GM12878 (cell line): ENCODE data around the gene EXO1. TPM values are rescaled to one million over a fixed set of nuclear protein-coding genes. Genes with fewer than 3 reads are reported as not detected.

ENCODE experiments used
- ATAC-seq: fragments of 200-7000 bp; cut with Tn5 transposase; 3 replicates; pipeline ENCODE4 v1.9.1; 2020; ENCODE audit warnings: mild to moderate bottlenecking, moderate library complexity
- BruUV-seq: library from RNA; stranded (reverse); fragments of 400-500 nt; replicated peaks from 2 replicates; lab custom pipeline; 2021; lab: Mats Ljungman, UMichigan
- CTCF ChIA-PET: fragments of 300-600 bp; sonication (Branson Sonifier 250); formaldehyde crosslinking; extraction: SDS; loops from one replicate; lab custom pipeline; 2021; ENCODE audit warnings: inconsistent platforms; lab: Yijun Ruan, JAX
- POLR2A ChIA-PET: fragments of 350-600 bp; formaldehyde crosslinking; extraction: SDS; loops from one replicate; lab custom pipeline; 2021; ENCODE audit warnings: inconsistent platforms; lab: Charles Lee
- RAD21 ChIA-PET: fragments of 300-600 bp; sonication (Branson Sonifier 250); formaldehyde crosslinking; loops from one replicate; lab custom pipeline; 2023; ENCODE audit warnings: antibody characterized with exemption; ENCODE audit not compliant: unreplicated experiment; lab: Charles Lee
- SMC1A ChIA-PET: fragments of 300-600 bp; sonication (Branson Sonifier 250); formaldehyde crosslinking; loops from one replicate; lab custom pipeline; 2023; ENCODE audit not compliant: unreplicated experiment, uncharacterized antibody; lab: Charles Lee
- DNase-seq: peaks from one replicate; pipeline ENCODE4 v3.0.0-alpha.2; 2011; ENCODE audit warnings: low read depth, low spot score
- FAIRE-seq: peaks from 3 replicates; lab custom pipeline; 2011; peaks lifted over from hg19 to GRCh38; lab: Jason Lieb, UNC
- H2AFZ ChIP-seq: 2 replicates; pipeline ENCODE4 v1.6.0; 2011; ENCODE audit warnings: low read depth, low read length, control low read depth; ENCODE audit not compliant: control insufficient read depth
- H3K27ac ChIP-seq: 2 replicates; pipeline ENCODE4 v1.5.1; 2011; ENCODE audit warnings: control low read depth; ENCODE audit not compliant: control insufficient read depth, insufficient read depth
- H3K27me3 ChIP-seq, 2 experiments: replicated peaks in 1 of 2; 2 replicates each; pipeline versions ENCODE4 v1.6.0 to v1.6.1; 2011; ENCODE audit warnings: low read length in 1 of 2; ENCODE audit not compliant: control insufficient read depth in 2 of 2, insufficient read depth in 2 of 2
- H3K36me3 ChIP-seq, 2 experiments: 2 replicates each; pipeline ENCODE4 v1.5.1; 2011; ENCODE audit warnings: low read length in 1 of 2; ENCODE audit not compliant: control insufficient read depth in 2 of 2, insufficient read depth in 2 of 2
- H3K4me1 ChIP-seq: 2 replicates; pipeline ENCODE4 v1.6.1; 2011; ENCODE audit warnings: mild to moderate bottlenecking, low read length, moderate library complexity, mixed read lengths; ENCODE audit not compliant: control insufficient read depth, insufficient read depth
- H3K4me2 ChIP-seq: 2 replicates; pipeline ENCODE4 v1.6.0; 2011; ENCODE audit warnings: control low read depth; ENCODE audit not compliant: control insufficient read depth, insufficient read depth
- H3K4me3 ChIP-seq: fragments of 200-600 bp; sonication (generic); 2 replicates; pipeline ENCODE4 v1.5.1; 2016
- H3K79me2 ChIP-seq: 2 replicates; pipeline ENCODE4 v1.6.0; 2011; ENCODE audit warnings: low read length; ENCODE audit not compliant: control insufficient read depth, insufficient read depth
- H3K9ac ChIP-seq: 2 replicates; pipeline ENCODE4 v1.8.0; 2011; ENCODE audit warnings: low read length, control low read depth, mixed read lengths; ENCODE audit not compliant: control insufficient read depth, insufficient read depth
- H3K9me3 ChIP-seq: replicated peaks from 3 replicates; pipeline ENCODE4 v1.5.1; 2011; ENCODE audit warnings: mild to moderate bottlenecking, low read length; ENCODE audit not compliant: control insufficient read depth, insufficient read depth
- H4K20me1 ChIP-seq: 2 replicates; pipeline ENCODE4 v1.6.0; 2011; ENCODE audit not compliant: control insufficient read depth, insufficient read depth
- CBX3 ChIP-seq: fragments of 200-600 bp; sonication (generic); IDR thresholded peaks from 2 replicates; pipeline ENCODE4 v1.6.1; 2016; ENCODE audit warnings: low read depth, borderline replicate concordance
- CREM ChIP-seq: IDR thresholded peaks from 2 replicates; pipeline ENCODE4 v1.6.1; 2014; ENCODE audit warnings: antibody characterized with exemption, low read depth
- FOXK2 ChIP-seq: fragments of 450-650 bp; IDR thresholded peaks from 2 replicates; pipeline ENCODE4 v1.6.1; 2017; ENCODE audit warnings: mild to moderate bottlenecking, moderate library complexity
- HDGF ChIP-seq: fragments of 450-650 bp; IDR thresholded peaks from 2 replicates; pipeline ENCODE4 v1.6.1; 2016; ENCODE audit warnings: antibody characterized with exemption
- MEF2B ChIP-seq: fragments of 450-650 bp; IDR thresholded peaks from 2 replicates; pipeline ENCODE4 v1.6.1; 2018; ENCODE audit warnings: mild to moderate bottlenecking, moderate library complexity; ENCODE audit not compliant: partially characterized antibody, poor library complexity, severe bottlenecking
- MTA2 ChIP-seq: fragments of 450-650 bp; IDR thresholded peaks from 2 replicates; pipeline ENCODE4 v1.6.1; 2016; ENCODE audit warnings: low read depth, mild to moderate bottlenecking, moderate library complexity
- PAX8 ChIP-seq: fragments of 450-650 bp; IDR thresholded peaks from 2 replicates; pipeline ENCODE4 v1.6.1; 2017; ENCODE audit warnings: mild to moderate bottlenecking, moderate library complexity
- SP1 ChIP-seq: IDR thresholded peaks from one replicate; pipeline ENCODE4 v1.6.1; 2011; ENCODE audit warnings: low read depth, low read length
- SREBF1 ChIP-seq: IDR thresholded peaks from 2 replicates; pipeline ENCODE4 v1.6.1; 2012; ENCODE audit warnings: mild to moderate bottlenecking, low read length
- SREBF2 ChIP-seq: IDR thresholded peaks from 2 replicates; pipeline ENCODE4 v1.6.1; 2012; ENCODE audit warnings: mild to moderate bottlenecking, low read length
- TCF7 ChIP-seq: IDR thresholded peaks from 2 replicates; pipeline ENCODE4 v1.6.1; 2014; ENCODE audit warnings: antibody characterized with exemption, borderline replicate concordance
- WGBS: methylation state at CpG from one replicate; pipeline ENCODE4 v1.1.6; 2016; ENCODE audit warnings: low lambda C conversion rate; ENCODE audit not compliant: insufficient replicate concordance, insufficient coverage; ENCODE audit errors: missing lambda C conversion rate; 5-methylcytosine and 5-hydroxymethylcytosine counted together
- in situ Hi-C: fragments of 300-500 bp; cut with MboI; formaldehyde crosslinking; loops from 9 replicates; pipeline ENCODE4 v1.14.3; 2018; ENCODE audit warnings: mixed read lengths
- intact Hi-C: fragments of 100-400 bp; cut with micrococcal nuclease; formaldehyde crosslinking; loops from one replicate; pipeline ENCODE4 v1.14.2; 2022; ENCODE audit not compliant: unreplicated experiment
- polyA plus RNA-seq, 11 experiments: library from polyadenylated mRNA; depleted of rRNA in 4 of 11; unstranded in 6 of 11; stranded (reverse) in 5 of 11; fragments of >200 nt; fragmentation: Nextera tagmentation in 4 of 11; fragmentation: Illumina TruSeq in 1 of 11; extraction: Ambion mirVana in 4 of 11; extraction: Trizol in 1 of 11; gene quantifications; 1 replicate in 1 of 11; 2 replicates in 10 of 11; pipeline versions ENCODE4 v1.2.1 to v1.2.3, GENCODE V29; 2011 to 2016; ENCODE audit warnings: inconsistent platforms in 2 of 11, missing spikeins in 2 of 11, low read depth in 1 of 11
- total RNA-seq, 4 experiments: library from RNA; depleted of rRNA in 3 of 4; stranded (reverse); fragments of >200 nt in 3 of 4; fragmentation: Illumina TruSeq in 1 of 4; extraction: Trizol in 1 of 4; gene quantifications; 2 replicates each; pipeline versions ENCODE4 v1.2.1 to v1.2.3, GENCODE V29; 2013 to 2021
- TF ChIP-seq, protein P1 (sequence below): IDR thresholded peaks from 2 replicates; pipeline ENCODE4 v1.6.1; 2011; ENCODE audit warnings: borderline replicate concordance, low read depth, mild to moderate bottlenecking, moderate library complexity, mixed read lengths, low read length; ENCODE audit not compliant: insufficient read depth; ENCODE audit errors: extremely low read length

EXO1 gene
- total and polyA plus RNA-seq, 10 of the 15 experiments (the other 5 are each of a cell fraction or from before 2014, with no cell fraction given): 8.7 to 43.4 (median 30.6) TPM

- POLR2A ChIA-PET: interaction anchor here (1.9 kb wide), 1 partner anchor 9 kb away, joined by 4 read pairs; the partner anchor contains the start of gene EXO1
- ATAC-seq (peak; percentile 95), DNase-seq (no peak), FAIRE-seq (no peak)
- in situ Hi-C loops (no loop called here), intact Hi-C loops (no loop called here)
- BruUV-seq: no TSS peak
- CTCF ChIA-PET: interaction anchor here (1.2 to 1.4 kb wide), 2 partner anchors 37 to 40 kb away, joined by 3 to 4 read pairs; no protein-coding TSS in a partner anchor
- Histone ChIP-seq H3K9me3 (no peaks in the 10 kb centered on the region), H3K4me2 (peak overlapping the region; percentile 72; the same call in 1 of the 2 replicates), H2AFZ (no peak overlapping the region; the same call in none of the 2 replicates), H3K36me3 (peaks cover 3 to 16% of the 10 kb centered on the region in 2 experiments), H3K4me3 (no peak overlapping the region), H3K9ac (no peak overlapping the region), H3K4me1 (no peaks in the 10 kb centered on the region), H3K27ac (peak overlapping the region; percentile 25; the same call in 1 of the 2 replicates), H4K20me1 (no peaks in the 10 kb centered on the region), H3K79me2 (no peaks in the 10 kb centered on the region; the same call in 1 of the 2 replicates), H3K27me3 (no peaks in the 10 kb centered on the region)
- RAD21 ChIA-PET: no interaction called here
- SMC1A ChIA-PET: interaction anchor here (0.6 to 1.3 kb wide), 3 partner anchors 9 to 246 kb away, joined by 3 read pairs; no protein-coding TSS in a partner anchor
- 45% methylated on average over 6 of the region's 6 CpGs for WGBS
- TF ChIP-seq MTA2 (no peak), TCF7 (no peak), FOXK2 (no peak), SREBF2 (no peak), SREBF1 (no peak), HDGF (no peak), MEF2B (no peak), SP1 (no peak), CBX3 (no peak), CREM (no peak), PAX8 (no peak)
- TF ChIP-seq, protein P1, sequence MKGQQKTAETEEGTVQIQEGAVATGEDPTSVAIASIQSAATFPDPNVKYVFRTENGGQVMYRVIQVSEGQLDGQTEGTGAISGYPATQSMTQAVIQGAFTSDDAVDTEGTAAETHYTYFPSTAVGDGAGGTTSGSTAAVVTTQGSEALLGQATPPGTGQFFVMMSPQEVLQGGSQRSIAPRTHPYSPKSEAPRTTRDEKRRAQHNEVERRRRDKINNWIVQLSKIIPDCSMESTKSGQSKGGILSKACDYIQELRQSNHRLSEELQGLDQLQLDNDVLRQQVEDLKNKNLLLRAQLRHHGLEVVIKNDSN: no peak
Observed at GRCh38 chr1:241857131-241857530, 9.1 kb downstream of the EXO1 start.
